Trophoblast cell (in vitro differentiated cells and primary cell): ENCODE measurements around the gene TRIP13.

Experiments used
- DNase-seq, 2 donors: peaks; one replicate each; pipeline ENCODE4 v3.0.0-alpha.2; 2016
- H2AFZ ChIP-seq: 2 replicates; pipeline ENCODE4 v1.6.1; 2013; ENCODE audit warnings: low read length, moderate library complexity, mild to moderate bottlenecking; ENCODE audit not compliant: insufficient read depth, poor library complexity
- H2AK5ac ChIP-seq: 2 replicates; pipeline ENCODE4 v1.6.1; 2013; ENCODE audit warnings: mild to moderate bottlenecking, low read length
- H2BK120ac ChIP-seq: 2 replicates; pipeline ENCODE4 v1.6.1; 2013; ENCODE audit warnings: low read length, mild to moderate bottlenecking, moderate library complexity; ENCODE audit not compliant: insufficient read depth, poor library complexity
- H2BK12ac ChIP-seq: 2 replicates; pipeline ENCODE4 v1.6.1; 2013; ENCODE audit warnings: mild to moderate bottlenecking, low read length, moderate library complexity
- H2BK5ac ChIP-seq: 2 replicates; pipeline ENCODE4 v1.6.1; 2013; ENCODE audit warnings: low read length, low read depth, moderate library complexity, mild to moderate bottlenecking; ENCODE audit not compliant: poor library complexity
- H3K14ac ChIP-seq: 2 replicates; pipeline ENCODE4 v1.6.1; 2013; ENCODE audit warnings: mild to moderate bottlenecking, low read length
- H3K18ac ChIP-seq: 2 replicates; pipeline ENCODE4 v1.6.1; 2013; ENCODE audit warnings: mild to moderate bottlenecking, low read length
- H3K23ac ChIP-seq: 2 replicates; pipeline ENCODE4 v1.6.1; 2013; ENCODE audit warnings: low read length
- H3K27ac ChIP-seq: 2 replicates; pipeline ENCODE4 v1.5.1; 2013; ENCODE audit warnings: low read depth, mild to moderate bottlenecking, inconsistent platforms, low read length, moderate library complexity
- H3K27me3 ChIP-seq: 2 replicates; pipeline ENCODE4 v1.6.1; 2013; ENCODE audit warnings: inconsistent platforms, mild to moderate bottlenecking, low read length, moderate library complexity; ENCODE audit not compliant: insufficient read depth
- H3K36me3 ChIP-seq, 2 experiments: 1 replicate in 1 of 2; 2 replicates in 1 of 2; pipeline ENCODE4 v1.6.1; 2013; ENCODE audit warnings: low read length in 2 of 2, mild to moderate bottlenecking in 2 of 2, moderate library complexity in 1 of 2; ENCODE audit not compliant: insufficient read depth in 2 of 2, control insufficient read depth in 1 of 2
- H3K4ac ChIP-seq: 2 replicates; pipeline ENCODE4 v1.6.1; 2013; ENCODE audit warnings: low read depth, mild to moderate bottlenecking, low read length, moderate library complexity
- H3K4me1 ChIP-seq, 2 experiments: 1 replicate in 1 of 2; 2 replicates in 1 of 2; pipeline ENCODE4 v1.6.1; 2013; ENCODE audit warnings: low read length in 2 of 2, mild to moderate bottlenecking in 2 of 2, moderate library complexity in 1 of 2; ENCODE audit not compliant: insufficient read depth in 2 of 2, control insufficient read depth in 1 of 2
- H3K4me2 ChIP-seq: 2 replicates; pipeline ENCODE4 v1.6.1; 2013; ENCODE audit warnings: inconsistent platforms, mild to moderate bottlenecking, low read length, moderate library complexity
- H3K4me3 ChIP-seq: 2 replicates; pipeline ENCODE4 v1.5.1; 2013; ENCODE audit warnings: mild to moderate bottlenecking, low read depth, low read length, inconsistent platforms
- H3K79me1 ChIP-seq: one replicate; pipeline ENCODE4 v1.6.1; 2013; ENCODE audit warnings: low read length
- H3K79me2 ChIP-seq: 2 replicates; pipeline ENCODE4 v1.6.1; 2013; ENCODE audit warnings: low read length, mild to moderate bottlenecking; ENCODE audit not compliant: control insufficient read depth, insufficient read depth, poor library complexity
- H3K9ac ChIP-seq: 2 replicates; pipeline ENCODE4 v1.6.1; 2013; ENCODE audit warnings: mild to moderate bottlenecking, low read length
- H3K9me3 ChIP-seq: 2 replicates; pipeline ENCODE4 v1.6.1; 2013; ENCODE audit warnings: low read depth, mild to moderate bottlenecking, control low read depth, inconsistent platforms, low read length; ENCODE audit not compliant: insufficient read depth
- H4K12ac ChIP-seq: 2 replicates; pipeline ENCODE4 v1.6.1; 2013; ENCODE audit warnings: low read depth, mild to moderate bottlenecking, low read length, moderate library complexity
- H4K8ac ChIP-seq: 2 replicates; pipeline ENCODE4 v1.6.1; 2013; ENCODE audit warnings: low read depth, mild to moderate bottlenecking, low read length, moderate library complexity
- H4K91ac ChIP-seq: one replicate; pipeline ENCODE4 v1.6.1; 2013; ENCODE audit warnings: low read depth, mild to moderate bottlenecking, low read length, moderate library complexity
- WGBS: extraction: QIAGEN DNeasy Blood & Tissue Kit; methylation state at CpG from one replicate; pipeline ENCODE4 v1.1.7; 2013; ENCODE audit warnings: missing lambda C conversion rate; ENCODE audit not compliant: insufficient read length, insufficient coverage; ENCODE audit errors: extremely low coverage; 5-methylcytosine and 5-hydroxymethylcytosine counted together

The TRIP13 gene

DNA sequence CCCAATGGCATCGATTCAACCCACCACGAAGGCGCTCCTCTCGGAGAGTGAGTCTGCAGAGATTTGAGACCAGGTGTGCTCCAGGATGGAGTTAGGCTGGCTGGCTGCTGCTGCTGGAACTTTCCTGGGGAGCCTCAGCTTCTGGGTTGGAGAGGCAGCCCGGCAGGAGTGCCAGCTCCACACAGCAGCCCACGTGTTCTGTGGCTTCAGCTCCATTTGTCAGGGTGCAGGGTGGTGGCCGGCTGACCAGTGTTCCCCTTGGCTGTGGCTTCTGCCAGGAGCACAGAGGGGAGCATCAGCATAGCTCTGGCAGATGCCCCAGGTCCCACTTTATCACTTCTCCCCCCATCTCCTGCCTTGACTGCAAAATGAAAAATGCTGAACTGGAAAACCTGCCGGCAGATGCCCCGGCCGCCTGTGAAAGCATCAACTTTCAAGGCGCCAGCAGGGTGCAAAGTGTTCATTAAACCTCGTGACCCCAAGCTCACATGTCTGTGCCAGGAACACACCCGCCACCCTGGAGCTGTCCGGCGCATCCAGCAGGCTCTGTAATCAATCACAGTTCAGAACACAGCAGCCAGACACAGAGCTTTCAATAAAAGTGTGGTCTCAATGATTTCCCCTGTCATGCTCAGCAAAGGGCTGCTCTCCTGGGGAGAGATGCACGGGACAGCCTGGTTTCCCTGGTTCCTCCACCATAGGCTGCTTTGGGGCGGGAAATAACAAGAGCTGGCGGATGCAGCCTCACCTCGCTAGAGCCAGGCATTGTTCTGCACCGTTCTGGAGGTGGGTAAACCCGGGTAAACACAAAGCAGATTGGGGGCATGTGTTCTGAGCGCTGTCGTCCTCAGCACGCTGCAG, 53.2 kb downstream of the TRIP13 start:
- Histone ChIP-seq H3K4me3 (no peak overlapping the region), H3K27me3 (no peaks in the 10 kb centered on the region), H3K18ac (no peak overlapping the region), H2AFZ (no peak overlapping the region), H3K23ac (no peak overlapping the region), H3K79me1 (no peaks in the 10 kb centered on the region), H4K12ac (no peak overlapping the region), H3K4me2 (no peak overlapping the region), H2BK5ac (no peak overlapping the region), H2AK5ac (no peak overlapping the region), H3K4ac (no peak overlapping the region), H3K4me1 (peaks cover 0 to 10% of the 10 kb centered on the region in 2 experiments), H4K8ac (no peak overlapping the region), H2BK120ac (no peak overlapping the region), H3K27ac (no peak overlapping the region), H3K9me3 (peaks cover 3% of the 10 kb centered on the region), H3K36me3 (no peaks in the 10 kb centered on the region), H4K91ac (no peak overlapping the region), H3K79me2 (no peaks in the 10 kb centered on the region), H2BK12ac (no peak overlapping the region), H3K14ac (no peak overlapping the region), H3K9ac (no peak overlapping the region)
- no peak for DNase-seq
- no CpG with 5 or more reads among the region's 24 CpGs for WGBS

DNA sequence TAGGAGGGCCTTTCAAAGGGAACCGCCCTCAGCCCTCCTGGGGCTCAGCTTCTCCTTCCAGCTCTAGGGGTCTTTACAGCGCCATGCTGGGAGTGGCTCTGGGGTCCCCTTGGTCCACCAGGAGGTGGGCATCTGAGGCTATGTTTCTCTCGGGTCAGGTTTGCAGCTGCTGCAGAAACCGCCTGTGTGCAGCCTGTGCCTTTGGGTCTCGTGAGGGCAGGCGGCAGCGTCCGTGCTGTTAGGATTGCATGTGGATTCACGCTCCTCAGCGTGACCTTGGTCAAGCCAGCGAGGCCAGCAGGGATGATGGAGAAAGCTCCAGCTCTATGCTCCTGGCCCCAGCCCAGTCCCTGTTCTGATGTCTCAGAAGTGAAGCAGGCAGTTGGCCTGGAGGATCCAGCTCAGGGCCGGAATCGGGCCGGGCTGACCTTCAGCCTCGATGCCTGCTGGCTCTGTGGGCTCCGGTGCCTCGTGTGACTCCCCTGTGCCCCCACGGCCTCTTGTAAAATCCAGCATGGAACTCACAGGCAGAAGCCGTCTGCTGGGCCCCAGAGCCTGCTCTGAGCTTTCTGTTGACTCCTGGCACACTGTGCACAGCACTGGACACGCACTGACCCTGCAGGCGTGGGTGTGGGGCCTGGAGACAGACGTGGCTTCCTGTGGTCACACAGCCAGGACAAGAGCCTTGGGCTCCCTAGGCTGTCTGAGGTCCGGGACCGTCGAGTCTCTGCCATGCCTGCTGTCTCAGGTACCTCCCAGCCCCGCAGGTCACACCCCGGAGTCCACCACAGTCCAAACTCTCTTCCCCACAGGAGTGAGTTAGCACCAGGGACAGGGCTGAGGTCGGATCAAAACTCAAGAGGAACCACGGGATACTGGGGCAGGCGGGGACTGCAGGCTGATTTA, 54.3 kb downstream of the TRIP13 start:
- no peak overlapping the region for H2BK5ac ChIP-seq
- no peak overlapping the region for H4K8ac ChIP-seq
- H3K36me3 ChIP-seq, result no peaks in the 10 kb centered on the region
- no peaks in the 10 kb centered on the region for H3K79me1 ChIP-seq
- no peak overlapping the region for H2AK5ac ChIP-seq
- no peak overlapping the region for H2BK12ac ChIP-seq
- no peak overlapping the region for H4K91ac ChIP-seq
- H3K4me3 ChIP-seq, result no peak overlapping the region
- WGBS, result no CpG with 5 or more reads among the region's 30 CpGs
- no peak for DNase-seq
- H2BK120ac ChIP-seq, result no peak overlapping the region
- H4K12ac ChIP-seq, result no peak overlapping the region
- no peak overlapping the region for H3K9ac ChIP-seq
- no peak overlapping the region for H2AFZ ChIP-seq
- H3K27ac ChIP-seq, result no peak overlapping the region
- H3K18ac ChIP-seq, result no peak overlapping the region
- no peaks in the 10 kb centered on the region for H3K79me2 ChIP-seq
- H3K4me1 ChIP-seq, result peaks cover 0 to 10% of the 10 kb centered on the region in 2 experiments
- no peak overlapping the region for H3K4me2 ChIP-seq
- H3K9me3 ChIP-seq, result peaks cover 11% of the 10 kb centered on the region
- H3K4ac ChIP-seq, result no peak overlapping the region
- no peak overlapping the region for H3K23ac ChIP-seq
- no peak overlapping the region for H3K14ac ChIP-seq
- H3K27me3 ChIP-seq, result no peaks in the 10 kb centered on the region

DNA sequence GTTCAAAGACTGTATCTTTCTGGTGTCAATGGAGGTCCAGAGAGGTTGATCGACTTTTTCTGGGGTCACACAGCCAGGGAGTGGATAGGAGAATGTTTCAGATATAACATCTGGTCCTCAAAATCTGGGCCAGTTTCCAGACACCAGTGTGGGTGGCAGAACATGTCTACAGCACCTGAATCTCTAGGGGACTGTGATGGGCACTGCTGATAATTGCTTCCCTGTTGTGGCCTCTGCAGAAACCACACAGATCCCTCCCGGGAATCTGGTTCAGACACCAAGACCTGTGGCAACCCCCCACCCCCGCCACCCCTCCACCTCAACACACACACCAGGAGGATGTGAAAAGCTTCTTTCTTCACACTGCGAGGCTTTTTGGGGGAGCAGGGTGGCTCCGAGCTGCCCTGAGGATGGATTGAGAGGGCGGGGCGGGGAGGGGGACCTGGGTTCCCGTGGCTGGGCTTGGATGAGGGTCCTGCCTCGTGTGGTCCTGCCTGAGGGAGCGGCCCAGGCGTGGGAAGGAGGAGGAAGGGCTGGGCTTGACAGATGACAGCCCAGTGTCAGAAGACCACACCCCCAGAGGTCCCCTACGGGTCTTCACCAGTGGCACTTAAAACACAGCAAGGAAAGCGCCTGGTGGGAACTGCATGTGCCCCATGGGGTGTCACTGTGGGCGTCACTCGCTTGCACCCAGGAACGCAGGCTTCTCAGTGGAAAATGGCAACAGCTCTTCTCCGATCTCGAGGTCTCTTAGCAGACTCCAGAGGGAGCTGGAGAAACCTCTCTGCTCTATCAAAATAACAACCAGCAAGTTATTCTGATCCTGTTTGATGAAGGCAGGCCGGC, 55.2 kb downstream of the TRIP13 start:
- WGBS, result no CpG with 5 or more reads among the region's 19 CpGs
- no peak overlapping the region for H3K4me3 ChIP-seq
- no peaks in the 10 kb centered on the region for H3K27me3 ChIP-seq
- H4K91ac ChIP-seq, result no peak overlapping the region
- H3K9ac ChIP-seq, result no peak overlapping the region
- no peaks in the 10 kb centered on the region for H3K36me3 ChIP-seq
- peaks cover 0 to 10% of the 10 kb centered on the region in 2 experiments for H3K4me1 ChIP-seq
- no peak overlapping the region for H4K12ac ChIP-seq
- no peak overlapping the region for H2AFZ ChIP-seq
- peaks cover 13% of the 10 kb centered on the region for H3K9me3 ChIP-seq
- H3K27ac ChIP-seq, result no peak overlapping the region
- H2BK12ac ChIP-seq, result no peak overlapping the region
- no peaks in the 10 kb centered on the region for H3K79me1 ChIP-seq
- no peak overlapping the region for H2BK5ac ChIP-seq
- H2AK5ac ChIP-seq, result no peak overlapping the region
- H3K79me2 ChIP-seq, result no peaks in the 10 kb centered on the region
- no peak for DNase-seq
- no peak overlapping the region for H3K23ac ChIP-seq
- H3K14ac ChIP-seq, result no peak overlapping the region
- H3K4me2 ChIP-seq, result no peak overlapping the region
- no peak overlapping the region for H3K4ac ChIP-seq
- no peak overlapping the region for H2BK120ac ChIP-seq
- no peak overlapping the region for H4K8ac ChIP-seq
- H3K18ac ChIP-seq, result no peak overlapping the region
